Measurements from ENCODE around the gene UPK1B. TPM values are rescaled to one million over a fixed set of nuclear protein-coding genes. Genes with fewer than 3 reads are reported as not detected.

The UPK1B gene
- total RNA-seq, 2 donors from 2014 or later, result 1.8 TPM; not detected in 1

DNA sequence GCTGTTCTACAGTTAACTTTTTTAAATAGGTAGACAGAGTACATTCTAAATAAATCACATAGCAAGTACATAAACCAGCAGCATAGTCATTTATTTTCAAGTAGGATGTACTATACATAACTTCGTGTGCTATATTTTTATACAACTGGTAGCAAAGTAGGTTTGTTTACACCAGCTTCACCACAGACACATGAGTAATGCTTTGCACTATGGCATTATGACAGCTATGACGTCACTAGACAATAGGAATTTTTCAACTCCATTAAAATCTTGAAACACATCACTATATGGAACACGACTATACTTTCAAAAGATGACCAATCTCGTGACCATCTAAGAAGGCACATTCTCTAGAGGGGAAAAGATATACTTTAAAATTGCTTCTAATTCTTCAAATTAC is 23.9 kb upstream of the UPK1B start:
- no peak for ATAC-seq (ENCODE audit: insufficient number of reproducible peaks, low FRiP score, low read depth)

GRCh38 chr3:119156868-119157267 is 16.5 kb upstream of the UPK1B start:
- H3K36me3 ChIP-seq, result no peaks in the 10 kb centered on the region
- no peak overlapping the region for H3K4me3 ChIP-seq
- ATAC-seq (ENCODE audit: insufficient number of reproducible peaks, low FRiP score, low read depth), result no peak
- peaks cover 11% of the 10 kb centered on the region for H3K9me3 ChIP-seq
- no peaks in the 10 kb centered on the region for H3K27me3 ChIP-seq (replicated peaks; ENCODE audit: insufficient read depth)
- no peak overlapping the region for H3K27ac ChIP-seq
- H3K4me1 ChIP-seq (ENCODE audit: control insufficient read depth in 1 of 2, low read depth in 2 of 2), result no peaks in the 10 kb centered on the region
- no peak for DNase-seq (ENCODE audit: low spot score)
- TF ChIP-seq, protein P1, sequence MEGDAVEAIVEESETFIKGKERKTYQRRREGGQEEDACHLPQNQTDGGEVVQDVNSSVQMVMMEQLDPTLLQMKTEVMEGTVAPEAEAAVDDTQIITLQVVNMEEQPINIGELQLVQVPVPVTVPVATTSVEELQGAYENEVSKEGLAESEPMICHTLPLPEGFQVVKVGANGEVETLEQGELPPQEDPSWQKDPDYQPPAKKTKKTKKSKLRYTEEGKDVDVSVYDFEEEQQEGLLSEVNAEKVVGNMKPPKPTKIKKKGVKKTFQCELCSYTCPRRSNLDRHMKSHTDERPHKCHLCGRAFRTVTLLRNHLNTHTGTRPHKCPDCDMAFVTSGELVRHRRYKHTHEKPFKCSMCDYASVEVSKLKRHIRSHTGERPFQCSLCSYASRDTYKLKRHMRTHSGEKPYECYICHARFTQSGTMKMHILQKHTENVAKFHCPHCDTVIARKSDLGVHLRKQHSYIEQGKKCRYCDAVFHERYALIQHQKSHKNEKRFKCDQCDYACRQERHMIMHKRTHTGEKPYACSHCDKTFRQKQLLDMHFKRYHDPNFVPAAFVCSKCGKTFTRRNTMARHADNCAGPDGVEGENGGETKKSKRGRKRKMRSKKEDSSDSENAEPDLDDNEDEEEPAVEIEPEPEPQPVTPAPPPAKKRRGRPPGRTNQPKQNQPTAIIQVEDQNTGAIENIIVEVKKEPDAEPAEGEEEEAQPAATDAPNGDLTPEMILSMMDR (IDR thresholded peaks at IDR 0.05), result no peak

More for the DNA sequence above, 23.9 kb upstream of the UPK1B start:
- TF ChIP-seq, protein P1 (IDR thresholded peaks at IDR 0.05), result no peak
- H3K27ac ChIP-seq, result no peak overlapping the region
- DNase-seq (ENCODE audit: low spot score), result no peak
- no peaks in the 10 kb centered on the region for H3K36me3 ChIP-seq
- no peak overlapping the region for H3K4me3 ChIP-seq
- H3K27me3 ChIP-seq (replicated peaks; ENCODE audit: insufficient read depth), result no peaks in the 10 kb centered on the region
- H3K9me3 ChIP-seq, result peaks cover 8% of the 10 kb centered on the region
- no peaks in the 10 kb centered on the region for H3K4me1 ChIP-seq (ENCODE audit: control insufficient read depth in 1 of 2, low read depth in 2 of 2)

GRCh38 chr3:119157971-119158370 is 15.4 kb upstream of the UPK1B start:
- ATAC-seq (ENCODE audit: insufficient number of reproducible peaks, low FRiP score, low read depth), result no peak
- TF ChIP-seq, protein P1 (IDR thresholded peaks at IDR 0.05), result no peak

GRCh38 chr3:119160361-119160760 is 13.0 kb upstream of the UPK1B start:
- no peaks in the 10 kb centered on the region for H3K36me3 ChIP-seq
- H3K4me3 ChIP-seq, result no peak overlapping the region
- no peak for ATAC-seq (ENCODE audit: insufficient number of reproducible peaks, low FRiP score, low read depth)
- no peak for DNase-seq (ENCODE audit: low spot score)
- peaks cover 3% of the 10 kb centered on the region for H3K9me3 ChIP-seq
- TF ChIP-seq, protein P1 (IDR thresholded peaks at IDR 0.05), result no peak
- no peaks in the 10 kb centered on the region for H3K4me1 ChIP-seq (ENCODE audit: control insufficient read depth in 1 of 2, low read depth in 2 of 2)
- H3K27ac ChIP-seq, result no peak overlapping the region
- no peaks in the 10 kb centered on the region for H3K27me3 ChIP-seq (replicated peaks; ENCODE audit: insufficient read depth)

More at GRCh38 chr3:119157971-119158370, 15.4 kb upstream of the UPK1B start:
- H3K36me3 ChIP-seq, result no peaks in the 10 kb centered on the region
- H3K4me3 ChIP-seq, result no peak overlapping the region
- DNase-seq (ENCODE audit: low spot score), result no peak
- H3K9me3 ChIP-seq, result peaks cover 11% of the 10 kb centered on the region
- H3K27me3 ChIP-seq (replicated peaks; ENCODE audit: insufficient read depth), result no peaks in the 10 kb centered on the region
- no peaks in the 10 kb centered on the region for H3K4me1 ChIP-seq (ENCODE audit: control insufficient read depth in 1 of 2, low read depth in 2 of 2)
- no peak overlapping the region for H3K27ac ChIP-seq

GRCh38 chr3:119160815-119161214 is 12.6 kb upstream of the UPK1B start:
- ATAC-seq (ENCODE audit: insufficient number of reproducible peaks, low FRiP score, low read depth) (no peak), DNase-seq (ENCODE audit: low spot score) (no peak)
- TF ChIP-seq, protein P1 (IDR thresholded peaks at IDR 0.05), result no peak
- Histone ChIP-seq H3K27me3 (replicated peaks; ENCODE audit: insufficient read depth) (no peaks in the 10 kb centered on the region), H3K27ac (no peak overlapping the region), H3K36me3 (no peaks in the 10 kb centered on the region), H3K4me1 (ENCODE audit: control insufficient read depth in 1 of 2, low read depth in 2 of 2) (no peaks in the 10 kb centered on the region), H3K4me3 (no peak overlapping the region), H3K9me3 (peaks cover 3% of the 10 kb centered on the region)
